NCI-H128 (cell line): ENCODE results near the gene GPALPP1.
"Not testable (repeated sequence)": the region's sequence is repeated elsewhere in the genome, so short reads cannot be mapped to it uniquely, and the experiment has no call there.

ENCODE experiments used
- DNase-seq: peaks from one replicate; lab custom pipeline; 2025; ENCODE audit not compliant: unreplicated experiment; lab: John Stamatoyannopoulos, UW

Gene GPALPP1, protein sequence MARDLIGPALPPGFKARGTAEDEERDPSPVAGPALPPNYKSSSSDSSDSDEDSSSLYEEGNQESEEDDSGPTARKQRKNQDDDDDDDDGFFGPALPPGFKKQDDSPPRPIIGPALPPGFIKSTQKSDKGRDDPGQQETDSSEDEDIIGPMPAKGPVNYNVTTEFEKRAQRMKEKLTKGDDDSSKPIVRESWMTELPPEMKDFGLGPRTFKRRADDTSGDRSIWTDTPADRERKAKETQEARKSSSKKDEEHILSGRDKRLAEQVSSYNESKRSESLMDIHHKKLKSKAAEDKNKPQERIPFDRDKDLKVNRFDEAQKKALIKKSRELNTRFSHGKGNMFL

GRCh38 chr13:44989071-44989889 is at the start of gene GPALPP1, which contains the start of gene NUFIP1:
Gene GPALPP1 (plus strand): TSS chr13:44989538. CDS start chr13:44989655, 117 bp downstream.
Gene NUFIP1 (minus strand): TSS chr13:44989471. CDS start chr13:44989436, 35 bp downstream.
- peak; percentile 73 for DNase-seq

- DNase-seq: not testable (repeated sequence)
Measured at GRCh38 chr13:44943411-44943810, 45.9 kb upstream of the GPALPP1 start.

- DNase-seq: no peak
Measured at GRCh38 chr13:44951184-44951583, 38.2 kb upstream of the GPALPP1 start.

- DNase-seq: no peak
Measured at GRCh38 chr13:44952671-44953070, 36.7 kb upstream of the GPALPP1 start.

DNA sequence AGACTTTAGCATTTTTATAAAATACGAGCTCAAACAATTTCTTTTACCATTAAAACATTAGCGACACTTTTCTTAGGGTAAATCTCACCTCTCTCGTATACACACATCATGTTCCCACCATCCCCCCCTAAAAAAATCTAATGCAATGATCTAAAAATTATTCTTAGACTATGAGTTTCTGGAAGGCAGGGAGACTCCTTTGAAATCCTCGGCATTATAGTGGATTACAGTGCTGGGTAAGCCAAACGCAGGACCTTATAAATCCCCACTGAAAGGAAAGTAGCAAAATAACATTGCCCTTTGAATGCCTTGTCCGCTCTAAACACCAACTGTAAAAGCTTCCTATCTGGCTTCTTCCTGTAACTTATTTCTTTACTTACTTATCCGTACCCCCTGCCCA is 35.1 kb upstream of the GPALPP1 start:
- no peak for DNase-seq

GRCh38 chr13:44955406-44955805 is 33.9 kb upstream of the GPALPP1 start:
- no peak for DNase-seq

GRCh38 chr13:44961997-44962396 is 27.3 kb upstream of the GPALPP1 start:
- no peak for DNase-seq

DNA sequence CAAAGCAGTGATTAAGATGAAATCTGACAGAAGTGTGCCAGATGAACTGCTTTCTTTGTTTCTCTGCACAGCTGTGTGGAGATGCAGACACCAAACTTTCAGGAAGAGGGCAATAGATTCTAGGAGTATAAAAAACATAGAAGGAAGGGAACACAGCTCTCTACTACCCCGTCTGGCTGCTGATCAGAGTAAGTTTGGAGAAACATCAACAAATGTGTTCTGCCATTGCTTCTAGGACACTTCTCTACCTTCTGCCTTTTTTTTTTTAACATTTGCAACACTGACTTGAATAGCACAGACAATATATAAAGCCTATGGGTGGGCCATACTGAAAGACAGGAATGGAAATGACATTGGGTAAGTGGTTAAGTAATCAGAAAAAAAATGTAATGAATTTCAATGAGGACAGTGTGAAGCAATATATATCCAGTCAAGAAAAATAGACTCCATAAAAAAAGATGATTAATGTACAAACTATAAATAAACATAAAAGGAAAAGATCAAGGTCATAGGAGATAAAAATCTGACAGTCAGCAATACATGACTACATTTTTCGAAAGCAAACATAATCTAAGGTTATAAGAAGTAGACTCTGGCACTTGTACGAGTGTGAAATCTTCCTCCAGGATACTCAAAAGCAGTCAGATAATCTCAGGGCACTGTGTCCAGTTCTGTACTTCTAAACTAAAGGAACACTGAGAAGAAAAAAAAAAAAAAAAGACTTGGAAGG is 21.5 kb upstream of the GPALPP1 start:
- no peak for DNase-seq

DNA sequence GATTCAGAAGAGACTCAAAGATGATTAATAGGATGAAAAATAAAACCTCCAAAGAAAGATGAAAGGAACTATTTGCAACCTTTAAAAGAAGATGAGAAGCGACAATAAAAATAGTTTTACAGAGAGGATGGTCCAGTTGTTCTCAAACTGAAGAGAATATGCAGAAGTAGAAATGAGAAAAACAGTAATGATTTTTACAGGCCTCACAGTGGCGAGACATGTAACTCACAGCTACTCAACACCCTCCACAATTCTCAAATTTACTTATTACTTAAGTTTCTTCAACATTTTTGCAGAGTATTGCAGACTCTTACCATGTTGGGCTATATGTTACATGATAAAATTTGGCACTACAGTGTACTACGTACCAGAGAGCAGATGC is 20.9 kb upstream of the GPALPP1 start:
- DNase-seq: no peak

GRCh38 chr13:44969551-44970484 is 19.5 kb upstream of the GPALPP1 start:
- DNase-seq: peak; percentile 4

- DNase-seq: no peak
Measured at GRCh38 chr13:44971656-44972595, 17.4 kb upstream of the GPALPP1 start.

DNA sequence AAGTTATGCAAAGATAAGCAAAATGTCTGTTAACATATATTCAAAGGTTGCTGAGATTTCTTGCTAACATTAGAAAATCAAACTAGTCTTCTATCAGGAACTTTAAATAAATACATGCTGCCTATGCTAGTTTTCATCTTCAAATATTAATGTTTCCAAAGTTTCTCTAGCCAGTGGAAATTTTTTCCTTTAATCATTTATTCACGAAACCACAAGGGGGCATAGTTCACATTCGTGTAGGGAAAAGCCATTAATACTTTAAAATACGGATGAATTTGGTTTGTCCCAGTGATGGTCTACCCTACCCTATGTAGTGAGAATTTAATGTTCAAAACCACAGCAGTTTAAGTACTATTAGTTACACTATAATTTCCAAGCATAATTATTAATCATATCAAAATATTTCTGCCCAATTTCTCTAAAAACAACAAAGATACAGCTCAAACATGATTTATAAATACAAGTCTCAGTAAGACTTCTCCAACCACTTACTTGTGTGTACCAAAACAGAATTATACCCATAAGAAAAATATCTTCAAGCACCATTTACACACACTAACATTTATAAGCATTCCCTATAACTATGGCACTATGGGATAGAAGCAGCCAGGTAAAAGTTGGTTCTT is 16.3 kb upstream of the GPALPP1 start:
- DNase-seq: peak; percentile 10

DNA sequence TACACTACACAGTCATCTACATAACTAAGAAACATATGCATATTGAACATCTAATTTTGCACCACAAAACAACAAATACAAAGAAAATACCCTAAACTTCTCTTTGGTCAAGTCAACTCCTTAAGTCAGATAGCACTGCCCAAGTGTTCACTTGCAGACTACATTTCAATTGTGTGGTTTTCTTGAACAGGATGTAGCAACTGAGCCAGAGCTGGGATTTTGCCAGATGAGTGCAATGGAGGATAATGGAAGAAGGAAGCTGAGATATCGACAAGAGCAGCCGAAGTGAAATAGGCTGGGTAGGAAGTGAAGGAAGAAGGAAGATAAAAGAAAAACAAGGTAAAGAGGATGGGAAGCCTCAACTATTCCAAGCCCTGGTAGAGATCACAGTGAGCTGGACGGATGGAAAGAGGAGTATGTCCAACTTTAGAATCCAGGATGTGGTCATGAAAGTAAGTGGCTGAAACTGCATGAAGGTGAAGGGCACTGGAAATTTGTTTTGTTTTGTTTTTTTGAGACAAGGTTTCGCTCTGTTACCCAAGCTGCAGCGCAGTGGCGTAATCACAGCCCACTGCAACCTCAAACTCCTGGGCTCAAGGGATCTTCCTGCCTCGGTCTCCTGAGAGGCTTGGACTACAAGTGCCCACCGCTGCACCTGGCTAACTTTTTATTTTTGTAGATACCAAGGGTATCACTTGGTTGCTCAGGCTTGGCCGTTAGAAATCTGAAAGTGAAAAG is 15.1 kb upstream of the GPALPP1 start:
- DNase-seq: no peak

GRCh38 chr13:44976196-44976595 is 13.1 kb upstream of the GPALPP1 start:
- no peak for DNase-seq

DNA sequence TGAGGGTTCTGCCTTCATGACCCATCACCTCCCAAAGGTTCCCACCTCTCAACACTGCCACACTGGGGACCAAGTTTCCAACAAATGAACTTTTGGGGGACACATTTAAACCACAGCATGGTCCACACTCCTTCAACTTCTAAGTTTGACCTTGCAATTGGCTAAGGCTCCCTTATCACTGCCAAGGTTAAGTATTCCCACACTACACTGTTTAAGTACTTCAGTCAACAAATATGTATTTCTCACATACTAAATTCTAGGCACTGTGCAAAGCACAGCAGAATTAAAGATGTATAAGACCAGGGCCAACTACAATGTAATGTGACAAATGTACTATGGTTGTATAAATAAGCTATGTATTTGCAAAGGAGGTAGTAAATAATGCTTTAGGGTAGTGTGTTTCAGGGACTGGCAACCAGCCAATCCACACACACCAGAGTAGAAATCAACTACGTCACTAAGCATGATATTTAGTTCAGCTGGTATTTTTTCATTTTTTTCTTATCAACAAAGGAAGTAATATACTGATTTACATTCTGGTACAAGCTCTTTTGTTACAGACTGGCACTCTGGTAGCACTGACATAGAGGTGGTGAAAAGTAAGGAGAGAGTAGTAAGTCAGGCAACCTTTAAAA is 12.3 kb upstream of the GPALPP1 start:
- DNase-seq: no peak

DNA sequence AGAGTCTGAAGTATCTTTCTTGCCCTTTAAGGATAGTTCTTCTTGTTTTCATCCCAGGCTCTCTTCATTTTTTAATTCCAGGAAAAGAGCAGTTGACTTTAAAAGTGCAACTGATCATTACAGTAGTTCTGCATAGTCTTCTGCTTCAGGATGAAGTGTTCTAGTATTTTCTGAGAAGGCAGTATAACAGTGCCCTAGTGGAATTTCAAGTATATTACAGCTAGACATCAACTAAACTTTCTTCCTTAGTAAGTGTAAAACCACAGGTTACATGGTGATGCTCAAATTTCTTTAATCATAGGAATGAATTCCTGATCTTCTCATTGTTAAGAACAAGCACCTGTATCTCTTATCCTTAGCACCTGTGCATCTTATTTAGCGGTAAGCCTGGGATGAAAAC is 11.0 kb upstream of the GPALPP1 start:
- DNase-seq: no peak

DNA sequence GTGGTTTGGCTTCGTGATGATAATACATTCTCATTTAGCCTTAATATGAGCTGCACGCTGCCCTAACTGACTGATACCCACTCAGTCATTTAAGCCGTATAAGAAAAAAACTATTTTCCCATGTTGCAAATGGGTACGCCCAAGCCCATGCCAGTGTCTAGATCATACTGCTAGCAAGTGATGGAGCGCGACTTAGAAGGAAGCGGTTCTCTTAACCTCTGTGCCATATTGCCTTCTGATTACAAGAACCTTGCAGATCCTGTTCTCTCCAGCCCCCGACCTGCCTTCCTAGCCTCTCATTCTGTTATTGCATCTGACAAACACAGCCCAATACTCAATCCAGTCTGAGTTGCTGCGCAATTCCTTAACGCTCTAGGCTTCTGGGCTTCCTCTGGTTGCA is 603 bp downstream of the GPALPP1 start:
- DNase-seq: no peak

DNA sequence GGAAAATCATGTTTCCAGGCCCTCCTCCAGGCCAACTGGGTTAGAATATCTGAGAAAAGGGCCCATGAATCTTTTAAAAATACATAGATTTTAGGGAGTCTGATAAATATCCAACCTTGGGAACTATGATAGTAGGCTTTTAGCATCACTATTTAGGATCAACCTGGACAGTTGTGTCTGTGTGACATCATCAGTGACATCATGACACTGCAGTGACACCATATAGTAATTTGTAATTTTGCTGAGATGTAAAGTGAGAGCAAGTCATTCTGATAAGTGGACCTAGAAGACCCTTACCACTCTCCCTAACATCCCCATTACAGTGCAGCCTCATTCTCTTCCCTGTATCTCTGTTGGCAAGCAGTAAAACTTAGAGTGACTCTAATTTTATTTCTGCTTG is 14.1 kb downstream of the GPALPP1 start:
- no peak for DNase-seq
